Measurements from ENCODE around the gene MAGEA9. TPM values are rescaled to one million over a fixed set of nuclear protein-coding genes. Genes with fewer than 3 reads are reported as not detected.

Gene MAGEA9
- total and polyA plus RNA-seq, 4 donors, result not detected

DNA sequence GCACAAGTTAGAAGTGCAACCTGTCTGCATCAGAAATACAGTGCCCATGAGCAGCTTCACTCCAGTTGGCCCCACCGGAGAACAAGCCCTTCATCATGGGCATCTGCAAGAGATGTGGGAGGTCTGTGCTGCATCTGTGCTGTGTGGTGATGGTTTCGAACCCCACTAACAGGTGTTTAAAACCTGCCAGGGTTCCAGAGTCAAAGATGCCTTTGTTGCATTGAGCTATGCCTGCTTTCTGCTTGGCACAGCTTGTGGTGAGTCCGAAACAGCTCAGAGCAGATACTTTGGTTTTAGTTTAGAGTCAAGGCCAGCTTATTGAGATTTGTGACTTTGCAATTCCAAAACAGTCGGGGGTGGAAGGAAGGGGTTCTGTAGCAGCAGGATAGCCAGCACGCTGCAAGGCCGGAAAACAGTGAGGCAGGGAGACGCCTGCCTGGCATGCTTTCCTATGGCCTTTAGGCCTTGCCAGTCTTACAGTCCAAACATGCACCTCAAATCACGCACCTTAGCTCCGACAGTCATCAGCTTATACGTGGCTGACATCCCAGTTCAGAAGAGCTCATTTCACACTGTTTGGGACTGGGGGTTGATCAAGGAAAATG, 21.8 kb downstream of the MAGEA9 start:
- no peaks in the 10 kb centered on the region for H3K9me3 ChIP-seq (ENCODE audit: control insufficient read depth in 4 of 4, low read length in 3 of 4)
- no peaks in the 10 kb centered on the region for H3K4me1 ChIP-seq (ENCODE audit: control insufficient read depth in 4 of 4, insufficient read depth in 4 of 4, low read length in 3 of 4)
- 93% methylated on average over 10 of the region's 10 CpGs for WGBS
- H3K36me3 ChIP-seq (ENCODE audit: control insufficient read depth in 4 of 4, insufficient read depth in 3 of 4, low read depth in 1 of 4, low read length in 3 of 4), result no peaks in the 10 kb centered on the region
- H3K9ac ChIP-seq (ENCODE audit: low read depth in 1 of 2, low read length in 2 of 2), result no peak overlapping the region
- no peaks in the 10 kb centered on the region for H3K27me3 ChIP-seq (ENCODE audit: control insufficient read depth in 4 of 4, insufficient read depth in 4 of 4, low read length in 3 of 4)
- H3K4me3 ChIP-seq (ENCODE audit: low read depth in 1 of 3, low read length in 3 of 3), result no peak overlapping the region
- TF ChIP-seq, protein P1, sequence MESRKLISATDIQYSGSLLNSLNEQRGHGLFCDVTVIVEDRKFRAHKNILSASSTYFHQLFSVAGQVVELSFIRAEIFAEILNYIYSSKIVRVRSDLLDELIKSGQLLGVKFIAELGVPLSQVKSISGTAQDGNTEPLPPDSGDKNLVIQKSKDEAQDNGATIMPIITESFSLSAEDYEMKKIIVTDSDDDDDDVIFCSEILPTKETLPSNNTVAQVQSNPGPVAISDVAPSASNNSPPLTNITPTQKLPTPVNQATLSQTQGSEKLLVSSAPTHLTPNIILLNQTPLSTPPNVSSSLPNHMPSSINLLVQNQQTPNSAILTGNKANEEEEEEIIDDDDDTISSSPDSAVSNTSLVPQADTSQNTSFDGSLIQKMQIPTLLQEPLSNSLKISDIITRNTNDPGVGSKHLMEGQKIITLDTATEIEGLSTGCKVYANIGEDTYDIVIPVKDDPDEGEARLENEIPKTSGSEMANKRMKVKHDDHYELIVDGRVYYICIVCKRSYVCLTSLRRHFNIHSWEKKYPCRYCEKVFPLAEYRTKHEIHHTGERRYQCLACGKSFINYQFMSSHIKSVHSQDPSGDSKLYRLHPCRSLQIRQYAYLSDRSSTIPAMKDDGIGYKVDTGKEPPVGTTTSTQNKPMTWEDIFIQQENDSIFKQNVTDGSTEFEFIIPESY (IDR thresholded peaks at IDR 0.05), result no peak
- TF ChIP-seq RXRA (IDR thresholded peaks at IDR 0.05) (no peak), HNF4A (conservative IDR thresholded peaks at IDR 0.05) (no peak), FOXA2 (IDR thresholded peaks at IDR 0.05) (no peak)
- TF ChIP-seq, protein P2, sequence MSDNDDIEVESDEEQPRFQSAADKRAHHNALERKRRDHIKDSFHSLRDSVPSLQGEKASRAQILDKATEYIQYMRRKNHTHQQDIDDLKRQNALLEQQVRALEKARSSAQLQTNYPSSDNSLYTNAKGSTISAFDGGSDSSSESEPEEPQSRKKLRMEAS (IDR thresholded peaks at IDR 0.05), result no peak
- no peak for DNase-seq (ENCODE audit: low spot score)
- no peak overlapping the region for H3K27ac ChIP-seq (ENCODE audit: low read depth in 1 of 2, low read length in 2 of 2)

DNA sequence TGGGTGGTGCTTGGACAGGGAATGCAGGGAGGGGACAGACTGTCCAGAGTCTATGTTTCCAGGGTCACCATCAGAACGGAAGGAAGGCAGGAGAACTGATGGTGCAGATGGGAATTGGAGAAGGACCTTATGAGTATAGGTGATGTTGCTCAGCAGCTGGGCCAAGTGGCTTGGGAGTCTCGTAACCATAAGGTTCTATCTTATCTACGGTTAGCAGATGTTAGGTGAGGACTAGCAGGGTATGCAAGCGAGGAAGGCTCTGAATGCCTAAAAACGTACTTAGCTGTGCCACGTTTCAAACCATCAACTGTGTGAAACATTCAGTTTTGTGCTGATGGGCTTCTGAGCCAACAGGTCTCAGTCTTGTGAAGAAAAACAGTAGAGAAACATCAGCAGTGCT, 22.4 kb downstream of the MAGEA9 start:
- 84% methylated on average over 6 of the region's 6 CpGs for whole genome bisulfite sequencing

More for the DNA sequence above, 22.4 kb downstream of the MAGEA9 start:
- Histone ChIP-seq H3K4me1 (ENCODE audit: control insufficient read depth in 4 of 4, insufficient read depth in 4 of 4, low read length in 3 of 4) (no peaks in the 10 kb centered on the region), H3K27me3 (ENCODE audit: control insufficient read depth in 4 of 4, insufficient read depth in 4 of 4, low read length in 3 of 4) (no peaks in the 10 kb centered on the region), H3K27ac (ENCODE audit: low read depth in 1 of 2, low read length in 2 of 2) (no peak overlapping the region), H3K9ac (ENCODE audit: low read depth in 1 of 2, low read length in 2 of 2) (no peak overlapping the region), H3K4me3 (ENCODE audit: low read depth in 1 of 3, low read length in 3 of 3) (no peak overlapping the region), H3K9me3 (ENCODE audit: control insufficient read depth in 4 of 4, low read length in 3 of 4) (no peaks in the 10 kb centered on the region), H3K36me3 (ENCODE audit: control insufficient read depth in 4 of 4, insufficient read depth in 3 of 4, low read depth in 1 of 4, low read length in 3 of 4) (no peaks in the 10 kb centered on the region)
- DNase-seq (ENCODE audit: low spot score), result no peak
- TF ChIP-seq, protein P3, sequence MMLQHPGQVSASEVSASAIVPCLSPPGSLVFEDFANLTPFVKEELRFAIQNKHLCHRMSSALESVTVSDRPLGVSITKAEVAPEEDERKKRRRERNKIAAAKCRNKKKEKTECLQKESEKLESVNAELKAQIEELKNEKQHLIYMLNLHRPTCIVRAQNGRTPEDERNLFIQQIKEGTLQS (IDR thresholded peaks at IDR 0.05), result no peak
- TF ChIP-seq FOXA1 (IDR thresholded peaks at IDR 0.05) (no peak), EGR1 (IDR thresholded peaks at IDR 0.05; ENCODE audit: low read depth in 2 of 2) (no peak), FOXA2 (IDR thresholded peaks at IDR 0.05) (no peak), HNF4G (IDR thresholded peaks at IDR 0.05) (no peak), YY1 (IDR thresholded peaks at IDR 0.05) (no peak), RXRA (IDR thresholded peaks at IDR 0.05) (no peak), RAD21 (IDR thresholded peaks at IDR 0.05) (no peak), HNF4A (conservative IDR thresholded peaks at IDR 0.05) (no peak), TAF1 (conservative IDR thresholded peaks at IDR 0.05) (no peak), GABPA (IDR thresholded peaks at IDR 0.05 in 1 of 2, conservative IDR thresholded peaks at IDR 0.05 in 1 of 2) (no peak), NR2F2 (IDR thresholded peaks at IDR 0.05) (no peak), REST (IDR thresholded peaks at IDR 0.05) (no peak), JUND (IDR thresholded peaks at IDR 0.05) (no peak), SP1 (IDR thresholded peaks at IDR 0.05) (no peak)
- TF ChIP-seq, protein P1 (IDR thresholded peaks at IDR 0.05), result no peak
- TF ChIP-seq, protein P2 (IDR thresholded peaks at IDR 0.05), result no peak
- TF ChIP-seq, protein P4, sequence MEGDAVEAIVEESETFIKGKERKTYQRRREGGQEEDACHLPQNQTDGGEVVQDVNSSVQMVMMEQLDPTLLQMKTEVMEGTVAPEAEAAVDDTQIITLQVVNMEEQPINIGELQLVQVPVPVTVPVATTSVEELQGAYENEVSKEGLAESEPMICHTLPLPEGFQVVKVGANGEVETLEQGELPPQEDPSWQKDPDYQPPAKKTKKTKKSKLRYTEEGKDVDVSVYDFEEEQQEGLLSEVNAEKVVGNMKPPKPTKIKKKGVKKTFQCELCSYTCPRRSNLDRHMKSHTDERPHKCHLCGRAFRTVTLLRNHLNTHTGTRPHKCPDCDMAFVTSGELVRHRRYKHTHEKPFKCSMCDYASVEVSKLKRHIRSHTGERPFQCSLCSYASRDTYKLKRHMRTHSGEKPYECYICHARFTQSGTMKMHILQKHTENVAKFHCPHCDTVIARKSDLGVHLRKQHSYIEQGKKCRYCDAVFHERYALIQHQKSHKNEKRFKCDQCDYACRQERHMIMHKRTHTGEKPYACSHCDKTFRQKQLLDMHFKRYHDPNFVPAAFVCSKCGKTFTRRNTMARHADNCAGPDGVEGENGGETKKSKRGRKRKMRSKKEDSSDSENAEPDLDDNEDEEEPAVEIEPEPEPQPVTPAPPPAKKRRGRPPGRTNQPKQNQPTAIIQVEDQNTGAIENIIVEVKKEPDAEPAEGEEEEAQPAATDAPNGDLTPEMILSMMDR (IDR thresholded peaks at IDR 0.05; ENCODE audit: low read depth, low read length, missing input control), result no peak

Data from liver (tissue), 9 donors.